ENCODE data around the gene HIGD1A. TPM values are rescaled to one million over a fixed set of nuclear protein-coding genes. Genes with fewer than 3 reads are reported as not detected.

The HIGD1A gene
- total and polyA plus RNA-seq, 2 of the 4 experiments (the other 2 are of a cell fraction) = 86.6 to 137 TPM

GRCh38 chr3:42746455-42747450, 57.5 kb downstream of the HIGD1A start (continued):
- TF ChIP-seq SMC3 (IDR thresholded peaks at IDR 0.05; ENCODE audit: low read depth, low read length) (no peak), BHLHE40 (IDR thresholded peaks at IDR 0.05; ENCODE audit: low read depth, low read length) (no peak), FOS (IDR thresholded peaks at IDR 0.05; ENCODE audit: low read depth, low read length) (no peak)

Data from IMR-90 (cell line).